Adipose tissue (tissue), 3 donors: Measurements from ENCODE around the gene GALM. TPM values are rescaled to one million over a fixed set of nuclear protein-coding genes. Genes with fewer than 3 reads are reported as not detected.
"Not testable (repeated sequence)": the region's sequence is repeated elsewhere in the genome, so short reads cannot be mapped to it uniquely, and the experiment has no call there.

Experiments used
- H3K27ac ChIP-seq: one replicate; pipeline ENCODE4 v1.5.1; 2013; ENCODE audit warnings: low read depth, low read length
- WGBS, 3 donors: extraction: QIAGEN DNeasy Blood & Tissue Kit; methylation state at CpG; one replicate each; pipeline ENCODE4 v1.1.7; 2013; 5-methylcytosine and 5-hydroxymethylcytosine counted together
- polyA plus RNA-seq, 3 donors: library from polyadenylated mRNA; stranded (reverse); fragments of 200-250 nt; gene quantifications; one replicate each; pipeline ENCODE4 v1.2.3, GENCODE V29; 2013
- donor health status: healthy with polysubstance abuse.
- donor health status: Bipolar disorder and iron deficiency.
- donor health status: healthy.

Gene GALM
- polyA plus RNA-seq, 3 donors = 6.7 to 11.0 (median 7.8) TPM

DNA sequence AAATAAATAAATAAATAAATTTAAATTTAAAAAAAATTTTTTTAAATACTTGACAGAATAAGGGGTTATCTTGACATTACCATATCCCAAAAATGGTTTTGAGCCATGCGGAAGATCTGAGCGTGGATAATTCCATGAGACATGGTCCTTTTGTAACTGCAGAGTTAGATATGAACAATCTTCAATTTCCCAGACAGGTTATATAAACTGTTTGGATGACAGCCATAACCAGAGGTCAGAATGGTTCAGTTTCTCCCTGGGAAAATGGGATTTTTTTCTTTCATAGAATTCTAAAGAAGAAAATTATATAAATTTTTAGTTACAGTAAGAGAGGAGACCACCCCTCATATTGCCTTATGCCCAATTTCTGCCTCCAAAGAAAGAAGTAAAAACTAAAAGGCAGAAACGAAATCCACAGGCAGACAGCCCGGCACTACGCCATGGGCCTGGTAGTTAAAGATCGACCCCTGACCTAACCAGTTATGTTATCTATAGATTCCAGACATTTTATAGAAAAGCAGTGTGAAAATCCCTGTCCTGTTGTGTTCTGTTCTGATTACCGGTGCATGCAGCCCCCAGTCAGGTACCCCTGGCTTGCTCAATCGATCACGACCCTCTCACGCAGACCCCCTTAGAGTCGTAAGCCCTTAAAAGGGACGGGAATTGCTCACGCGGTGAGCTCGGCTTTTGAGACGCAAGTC, 3.0 kb downstream of the GALM start:
- H3K27ac ChIP-seq = no peak overlapping the region
- WGBS, 3 donors = 52 to 95% (median 91%) methylated on average over 16 of the region's 16 CpGs

DNA sequence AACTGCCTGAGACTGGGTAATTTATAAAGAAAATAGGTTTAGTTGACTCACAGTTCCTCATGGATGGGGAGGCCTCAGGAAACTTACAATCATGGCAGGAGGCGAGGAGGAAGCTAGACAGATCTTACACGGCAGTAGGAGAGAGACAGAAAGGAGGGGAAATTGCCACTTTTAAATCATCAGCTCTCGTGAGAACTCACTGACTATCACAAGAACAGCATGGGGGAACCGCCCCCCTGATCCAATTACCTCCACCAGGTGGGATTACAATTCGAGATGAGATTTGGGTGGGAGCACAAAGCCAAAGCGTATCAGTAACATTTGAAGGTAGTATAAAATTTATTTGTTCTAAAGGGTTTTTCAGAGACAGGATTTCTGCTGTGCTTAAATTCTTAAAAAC, 5.4 kb downstream of the GALM start:
- WGBS, 3 donors = 72 to 86% (median 85%) methylated on average over 6 of the region's 6 CpGs

GRCh38 chr2:38671946-38672345, 6.0 kb downstream of the GALM start:
- no peak overlapping the region for H3K27ac ChIP-seq
- WGBS, 3 donors = 70 to 90% (median 83%) methylated on average over 2 of the region's 2 CpGs

More for the DNA sequence above, 5.4 kb downstream of the GALM start:
- no peak overlapping the region for H3K27ac ChIP-seq

GRCh38 chr2:38672445-38673391, 6.8 kb downstream of the GALM start:
- no peak overlapping the region for H3K27ac ChIP-seq
- 87 to 95% (median 90%) methylated on average over 8 of the region's 8 CpGs for WGBS, 3 donors

GRCh38 chr2:38676681-38677080, 10.8 kb downstream of the GALM start:
- H3K27ac ChIP-seq = no peak overlapping the region
- 77 to 95% (median 94%) methylated on average over 6 of the region's 6 CpGs for WGBS, 3 donors

GRCh38 chr2:38680868-38681267, 15.0 kb downstream of the GALM start:
- not testable (repeated sequence) for H3K27ac ChIP-seq
- 95 to 99% (median 98%) methylated on average over 5 of the region's 5 CpGs for WGBS, 3 donors

- 90 to 95% (median 93%) methylated on average over 2 of the region's 2 CpGs for WGBS, 3 donors
- no peak overlapping the region for H3K27ac ChIP-seq
Measured at GRCh38 chr2:38682008-38682575, 16.2 kb downstream of the GALM start.

- WGBS, 3 donors = 90 to 94% (median 94%) methylated on average over 10 of the region's 10 CpGs
- H3K27ac ChIP-seq = not testable (repeated sequence)
Measured at GRCh38 chr2:38682620-38683019, 16.7 kb downstream of the GALM start.

GRCh38 chr2:38683766-38684165, 17.9 kb downstream of the GALM start:
- WGBS, 3 donors = 88 to 99% (median 96%) methylated on average over 7 of the region's 7 CpGs
- no peak overlapping the region for H3K27ac ChIP-seq

GRCh38 chr2:38685116-38685735, 19.3 kb downstream of the GALM start:
- WGBS, 3 donors = 44 to 83% (median 81%) methylated on average over 3 of the region's 3 CpGs
- no peak overlapping the region for H3K27ac ChIP-seq

- 85 to 90% (median 89%) methylated on average over 8 of the region's 8 CpGs for WGBS, 3 donors
- no peak overlapping the region for H3K27ac ChIP-seq
Measured at GRCh38 chr2:38690499-38691420, 24.8 kb downstream of the GALM start.

DNA sequence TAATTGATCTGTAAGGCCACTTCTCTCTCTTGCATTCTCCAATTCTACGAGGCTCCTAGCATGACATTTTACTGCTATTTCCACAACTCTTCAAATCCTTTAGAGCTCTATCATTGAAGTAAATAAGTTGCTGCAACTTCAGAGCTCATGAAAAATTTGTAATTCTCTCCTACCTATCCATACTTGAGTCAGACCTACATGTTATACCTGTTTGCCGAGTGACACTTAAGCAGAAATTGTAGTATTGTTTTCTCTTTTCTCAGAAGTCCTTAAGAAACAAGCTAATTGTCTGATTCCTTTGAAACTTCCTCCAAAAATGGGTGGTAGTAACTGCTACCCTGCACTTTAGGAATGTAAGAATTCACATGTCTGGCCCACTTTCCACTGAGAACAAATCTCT, 26.1 kb downstream of the GALM start:
- H3K27ac ChIP-seq = no peak overlapping the region
- 84 to 99% (median 95%) methylated on average over 2 of the region's 2 CpGs for WGBS, 3 donors

- 29 to 91% (median 81%) methylated on average over 8 of the region's 8 CpGs for WGBS, 3 donors
- H3K27ac ChIP-seq = no peak overlapping the region
Measured at GRCh38 chr2:38692636-38693318, 26.9 kb downstream of the GALM start.

DNA sequence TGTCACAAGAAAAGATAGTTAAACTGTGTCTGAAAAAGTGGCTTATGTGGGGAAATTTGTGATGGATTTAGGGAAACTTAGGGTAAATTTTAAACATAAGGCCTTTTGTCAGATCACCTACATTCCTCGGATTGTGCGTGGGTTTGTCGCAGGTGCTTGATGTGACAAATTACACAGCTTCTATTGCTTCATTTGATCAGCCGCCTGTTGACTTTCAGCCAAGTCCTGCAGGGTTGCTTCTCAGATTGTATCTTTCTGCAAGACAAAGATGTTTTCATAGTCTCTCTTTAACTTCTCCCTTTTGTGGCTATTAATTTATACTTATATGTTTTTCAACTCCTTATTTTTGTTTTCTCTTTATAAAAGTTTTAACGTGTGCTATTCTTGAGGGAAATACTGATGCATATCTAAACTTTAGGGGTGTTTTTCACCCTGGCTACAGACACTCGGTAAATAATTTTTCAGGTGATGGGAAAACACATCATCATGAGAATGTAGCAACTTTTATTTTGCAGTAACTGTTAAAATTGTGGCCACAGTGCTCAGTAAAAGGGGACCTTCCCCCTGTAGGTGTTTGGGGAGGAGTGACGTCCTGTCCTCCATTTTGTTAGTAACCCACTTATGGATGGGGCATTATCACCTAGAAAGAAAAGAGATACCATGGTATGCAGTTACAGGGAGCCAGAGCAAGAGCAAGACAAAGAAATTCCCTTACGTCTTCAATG, 31.4 kb downstream of the GALM start:
- H3K27ac ChIP-seq = no peak overlapping the region
- WGBS, 3 donors = 45 to 73% (median 72%) methylated on average over 8 of the region's 8 CpGs

DNA sequence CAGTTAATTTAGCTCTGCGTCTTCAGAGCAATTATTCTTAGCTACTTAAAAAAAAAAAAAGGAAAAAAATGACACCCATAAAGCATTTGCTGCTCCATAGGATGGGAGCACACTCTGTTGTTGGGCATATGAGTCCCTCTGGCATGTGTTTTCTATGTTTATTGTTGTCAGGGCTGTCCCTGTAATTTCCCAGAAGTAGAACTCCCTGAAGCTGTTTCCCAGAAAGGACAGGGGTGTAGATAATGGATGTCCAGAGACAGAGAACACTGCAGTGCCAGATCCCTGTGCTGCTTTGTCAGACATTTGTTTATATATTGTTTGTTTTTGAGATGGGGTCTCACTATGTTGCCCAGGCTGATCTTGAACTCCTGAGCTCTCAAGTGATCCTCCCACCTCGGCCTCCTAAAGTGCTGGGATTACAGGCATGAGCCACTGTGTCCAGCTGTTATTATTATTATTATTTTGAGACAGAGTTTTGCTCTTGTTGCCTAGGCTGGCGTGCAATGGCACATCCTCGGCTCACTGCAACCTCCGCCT, 32.6 kb downstream of the GALM start:
- H3K27ac ChIP-seq = no peak overlapping the region
- WGBS, 3 donors = 91 to 96% (median 94%) methylated on average over 5 of the region's 5 CpGs

DNA sequence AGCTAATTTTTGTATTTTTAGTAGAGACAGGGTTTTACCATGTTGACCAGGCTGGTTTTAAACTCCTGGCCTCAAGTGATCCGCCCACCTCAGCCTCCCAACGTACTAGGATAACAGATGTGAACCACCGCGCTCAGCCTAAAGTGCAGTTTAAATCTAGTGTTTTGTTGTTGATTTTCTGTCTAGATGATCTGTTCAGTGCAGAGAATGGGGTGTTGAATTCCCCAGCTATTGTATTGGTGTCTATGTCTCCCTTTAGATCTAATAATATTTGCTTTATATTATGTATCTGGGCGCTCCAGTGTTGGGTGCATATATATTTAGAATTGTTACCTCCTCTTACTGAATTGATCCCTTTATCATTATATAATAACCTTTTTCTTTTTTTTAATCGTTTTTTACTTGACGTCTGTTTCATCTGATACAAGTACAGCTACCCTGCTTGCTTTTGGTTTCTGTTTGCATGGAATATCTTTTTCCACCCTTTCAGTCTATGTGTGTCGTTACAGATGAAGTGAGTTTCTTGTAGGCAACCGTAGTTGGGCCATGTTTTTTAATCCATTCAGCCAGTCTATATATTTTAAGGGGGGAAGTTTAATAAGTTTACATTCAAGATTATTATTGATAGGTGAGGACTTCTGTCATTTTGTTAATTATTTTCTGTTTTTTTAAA, 34.3 kb downstream of the GALM start:
- no peak overlapping the region for H3K27ac ChIP-seq
- WGBS, 3 donors = 60 to 92% (median 87%) methylated on average over 9 of the region's 9 CpGs
